Right ventricle myocardium inferior (tissue), 1 donor: Measurements from ENCODE around the gene TOPBP1. TPM values are rescaled to one million over a fixed set of nuclear protein-coding genes. Genes with fewer than 3 reads are reported as not detected.
"Not testable (repeated sequence)": the region's sequence is repeated elsewhere in the genome, so short reads cannot be mapped to it uniquely, and the experiment has no call there.

Experiments
- ATAC-seq: fragments of 200-7000 bp; cut with Tn5 transposase; one replicate; pipeline ENCODE4 v1.9.1; 2020; ENCODE audit warnings: mild to moderate bottlenecking, moderate library complexity
- DNase-seq: peaks from one replicate; pipeline ENCODE4 v3.0.0; 2021; ENCODE audit errors: missing footprints
- intact Hi-C: fragments of 100-400 bp; cut with DNase I; formaldehyde crosslinking; loops from one replicate; pipeline ENCODE4 v1.11.0; 2022
- total RNA-seq: library from RNA; stranded (reverse); fragmentation: NEBNext Ultra II Directional; extraction: Animal tissue kit (Norgen Biotek cat#: 25700); gene quantifications from one replicate; pipeline ENCODE4 v1.2.1, GENCODE V29; 2021
- donor health status: DM: no; HTN: yes; CAD: no; lungs with severe emphysema.

Gene TOPBP1
- total RNA-seq, 1 donor from 2014 or later: 10.5 TPM

DNA sequence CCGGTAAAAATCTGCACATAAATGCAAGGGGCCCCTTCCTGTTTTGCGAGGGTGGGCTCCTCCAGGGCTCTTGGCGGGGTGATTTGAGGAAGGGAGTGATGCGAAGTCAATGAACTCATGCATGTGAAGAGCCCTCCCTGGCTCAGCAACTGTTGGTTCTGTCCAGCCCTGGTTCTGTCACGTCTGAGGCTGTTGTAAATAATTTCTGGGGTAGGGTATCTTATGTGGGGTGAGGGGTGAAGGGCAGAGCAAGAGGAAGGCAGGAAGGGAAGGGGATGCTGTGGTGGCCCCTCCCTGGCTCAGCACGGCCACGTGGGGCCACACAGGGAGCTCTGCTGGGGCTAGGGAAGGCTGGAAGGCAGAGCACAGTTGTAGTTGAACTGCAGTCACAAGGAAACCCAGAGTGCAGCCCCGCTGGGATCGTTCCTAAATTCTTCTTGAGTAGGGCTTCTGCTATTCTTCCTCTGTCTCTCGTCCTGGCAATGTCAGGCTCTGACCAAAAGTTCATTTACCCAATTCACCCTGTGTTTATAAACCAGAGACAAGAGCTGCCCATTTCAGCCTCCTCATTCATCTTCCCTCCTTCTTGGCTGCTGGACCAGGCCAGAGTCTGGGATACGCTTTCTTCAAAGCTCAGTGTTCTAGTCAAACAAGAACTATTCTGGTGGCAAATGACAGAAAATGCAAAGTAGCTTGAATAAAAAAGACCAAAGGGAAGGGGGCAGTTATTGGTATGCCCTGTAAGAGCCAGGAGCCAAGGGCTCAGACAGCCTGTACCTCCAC lies 14.8 kb upstream of the TOPBP1 start:
- intact Hi-C loops: no loop called here
- no peak for ATAC-seq

DNA sequence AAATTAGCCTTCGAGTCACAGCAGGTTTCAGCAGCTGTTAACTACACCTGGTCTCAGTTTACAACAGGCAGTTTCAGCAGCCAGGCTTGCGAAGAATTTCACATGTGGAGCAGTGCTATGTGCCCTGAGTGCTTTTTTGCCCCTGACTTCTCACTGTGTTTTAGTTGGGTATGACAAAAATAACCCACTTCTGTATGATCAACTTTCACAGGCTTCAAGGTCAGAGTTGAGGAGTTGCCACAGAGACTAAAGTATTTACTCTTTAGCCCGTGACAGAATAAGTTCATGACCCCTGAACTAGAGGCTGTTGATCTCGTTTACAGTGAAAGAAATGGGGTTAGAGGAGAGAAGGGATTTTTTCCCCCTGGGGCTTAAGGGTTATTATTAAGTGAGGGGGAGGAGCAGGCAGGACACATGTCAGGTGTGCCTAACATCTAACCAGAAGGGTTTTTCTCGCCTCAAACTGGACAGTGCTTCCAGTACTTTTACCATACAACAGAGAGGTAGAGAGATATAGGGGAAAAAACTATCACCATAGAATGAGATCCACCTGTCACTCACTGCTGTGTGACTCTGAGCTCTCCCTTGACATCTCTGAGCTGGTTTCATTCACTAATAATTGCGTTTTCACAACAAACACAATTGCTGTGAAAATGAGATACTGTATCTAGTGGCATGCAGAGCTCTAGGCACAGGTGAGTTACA lies 14.0 kb upstream of the TOPBP1 start:
- ATAC-seq (no peak), DNase-seq (no peak)
- intact Hi-C loops: no loop called here

More for the DNA sequence above, 14.8 kb upstream of the TOPBP1 start:
- DNase-seq: no peak

DNA sequence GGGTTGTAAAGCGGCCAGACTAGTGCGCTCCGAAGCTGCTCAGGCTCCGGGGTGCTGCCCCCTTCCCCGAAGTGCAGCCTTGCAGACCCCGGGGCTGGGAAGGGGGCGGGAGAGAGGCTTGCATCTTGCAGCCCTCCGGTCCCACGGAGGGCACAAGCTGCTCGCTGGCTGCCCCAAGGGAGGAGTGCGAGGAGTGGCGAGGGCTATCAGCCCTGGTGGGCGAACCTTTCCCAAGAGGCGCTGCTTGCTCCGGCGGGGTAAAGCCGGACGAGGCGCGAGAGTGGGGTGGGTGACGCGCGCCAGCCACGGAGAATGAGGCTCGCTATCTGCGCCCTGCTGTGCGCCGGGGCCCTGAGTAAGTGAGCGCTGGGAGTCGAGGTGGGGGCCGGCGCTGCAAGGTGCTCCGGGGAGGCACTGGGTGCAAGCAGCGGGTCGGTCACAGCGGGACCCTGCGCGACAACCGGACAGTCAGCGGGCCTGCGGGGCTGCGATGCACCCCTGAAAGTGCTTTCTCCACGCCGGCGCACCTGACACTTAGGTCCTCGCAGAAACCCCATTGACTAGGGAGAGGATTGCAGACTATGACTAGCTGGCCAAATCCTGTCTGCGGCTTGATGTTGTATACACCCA lies 12.7 kb upstream of the TOPBP1 start:
- no peak for ATAC-seq
- intact Hi-C loops: no loop called here
- DNase-seq: no peak

DNA sequence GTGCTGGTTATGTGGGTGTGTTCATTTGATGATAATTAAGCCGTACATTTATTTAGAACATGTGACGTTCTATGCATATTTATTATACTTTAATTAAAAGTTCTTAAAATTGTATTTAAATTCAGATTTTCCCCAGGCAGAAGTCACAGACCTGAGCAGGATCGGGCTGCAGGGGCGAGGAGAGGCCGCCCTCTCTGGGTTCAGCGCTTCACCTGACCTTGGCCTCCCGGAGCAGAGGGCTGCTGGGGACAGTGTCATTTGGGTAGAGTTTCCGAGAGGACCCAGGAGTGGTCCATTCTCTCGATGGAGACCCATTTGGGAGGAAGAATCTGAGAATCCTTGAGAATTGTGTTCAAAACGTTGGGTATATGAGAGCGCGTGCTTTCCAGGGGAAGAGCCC lies 12.0 kb upstream of the TOPBP1 start:
- ATAC-seq (no peak), DNase-seq (no peak)
- intact Hi-C loops: no loop called here

DNA sequence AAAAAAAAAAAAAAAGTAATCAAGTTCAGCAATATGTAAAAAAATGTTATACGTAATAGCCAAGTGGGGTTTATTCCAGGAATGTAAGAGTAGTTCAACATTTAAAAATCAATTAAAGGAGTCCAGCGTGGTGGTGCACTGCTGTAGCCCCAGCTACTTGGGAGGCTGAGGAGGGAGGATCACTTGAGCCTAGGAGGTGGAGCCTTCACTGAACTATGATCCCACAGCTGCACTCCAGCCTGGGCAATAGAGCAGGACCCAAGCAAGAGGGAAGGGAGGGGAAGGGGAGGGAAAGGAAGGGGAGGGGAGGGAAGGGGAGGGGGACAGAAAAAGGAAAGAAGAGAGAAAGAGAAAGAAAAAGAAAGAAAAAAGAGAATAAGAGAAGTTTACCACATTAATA lies 10.7 kb upstream of the TOPBP1 start:
- ATAC-seq: no peak
- intact Hi-C loops: no loop called here
- DNase-seq: no peak

DNA sequence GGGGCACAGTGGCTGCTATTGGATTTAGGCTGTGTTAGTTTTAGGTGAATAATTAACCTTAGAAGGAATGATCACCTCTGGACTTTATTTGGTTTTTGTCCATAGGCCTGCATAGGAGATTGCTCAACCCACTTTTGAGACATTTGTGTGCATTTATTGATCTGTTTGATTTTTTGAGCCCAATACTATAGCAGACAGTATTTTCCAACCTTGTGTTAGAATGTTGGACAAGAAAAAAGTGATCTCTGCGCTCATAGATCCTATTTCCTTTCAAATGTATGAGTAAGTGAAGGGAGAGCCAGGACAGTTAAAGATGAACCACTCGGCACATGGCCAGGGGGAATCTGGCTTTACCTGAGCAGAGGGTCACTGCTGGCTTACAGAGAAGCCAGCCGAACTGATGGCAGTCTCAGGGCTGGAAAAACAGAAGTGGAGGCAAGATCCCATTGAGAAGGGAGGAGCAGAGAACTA lies 8.8 kb upstream of the TOPBP1 start:
- ATAC-seq: no peak
- intact Hi-C loops: no loop called here
- DNase-seq: no peak

DNA sequence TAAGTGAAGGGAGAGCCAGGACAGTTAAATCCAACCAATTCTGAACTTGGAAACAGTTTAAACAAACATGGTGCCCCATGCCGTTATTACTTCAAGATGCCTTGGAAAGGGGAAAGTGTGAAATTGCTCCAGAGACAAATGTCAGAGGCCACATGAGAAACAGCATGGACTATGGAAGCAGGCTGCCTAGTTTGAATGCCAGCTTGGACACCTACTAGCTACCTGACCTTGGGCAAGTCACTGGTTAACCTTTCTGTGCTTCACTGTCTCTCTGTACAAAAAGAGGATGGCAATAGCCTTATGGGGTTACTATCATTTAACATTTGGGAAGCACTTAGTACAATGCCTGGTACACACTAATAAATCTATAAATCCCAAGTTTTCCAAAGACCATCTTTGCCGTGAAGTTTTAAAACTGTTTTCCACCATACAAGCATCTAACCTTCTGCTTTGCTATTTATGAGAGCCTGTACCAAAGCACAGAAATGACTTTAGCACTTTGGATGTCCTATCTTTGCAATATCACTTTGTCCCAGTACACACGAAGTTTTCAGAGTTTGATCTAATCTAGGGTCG lies 8.3 kb upstream of the TOPBP1 start:
- intact Hi-C loops: no loop called here
- ATAC-seq: no peak

DNA sequence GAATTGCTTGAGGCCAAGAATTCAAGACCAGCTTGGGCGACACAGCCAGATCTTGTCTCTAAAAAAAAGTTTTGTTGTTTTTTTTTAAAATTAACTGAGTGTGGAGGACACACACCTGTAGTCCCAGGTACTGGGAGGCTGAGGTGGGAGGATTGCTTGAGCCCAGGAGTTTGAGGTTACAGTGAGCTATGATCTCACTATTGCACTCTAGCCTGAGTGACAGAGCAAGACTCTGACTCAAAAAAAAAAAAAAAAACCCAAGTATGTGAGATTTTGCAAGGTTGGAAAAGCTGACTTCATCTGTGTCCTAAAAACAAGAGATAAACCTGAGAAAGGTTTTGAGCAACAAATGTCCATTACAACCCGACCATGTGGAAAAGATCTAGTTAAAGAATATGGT lies 5.4 kb upstream of the TOPBP1 start:
- intact Hi-C loops: no loop called here
- no peak for DNase-seq
- ATAC-seq: no peak

More for the DNA sequence above, 8.3 kb upstream of the TOPBP1 start:
- DNase-seq: no peak

DNA sequence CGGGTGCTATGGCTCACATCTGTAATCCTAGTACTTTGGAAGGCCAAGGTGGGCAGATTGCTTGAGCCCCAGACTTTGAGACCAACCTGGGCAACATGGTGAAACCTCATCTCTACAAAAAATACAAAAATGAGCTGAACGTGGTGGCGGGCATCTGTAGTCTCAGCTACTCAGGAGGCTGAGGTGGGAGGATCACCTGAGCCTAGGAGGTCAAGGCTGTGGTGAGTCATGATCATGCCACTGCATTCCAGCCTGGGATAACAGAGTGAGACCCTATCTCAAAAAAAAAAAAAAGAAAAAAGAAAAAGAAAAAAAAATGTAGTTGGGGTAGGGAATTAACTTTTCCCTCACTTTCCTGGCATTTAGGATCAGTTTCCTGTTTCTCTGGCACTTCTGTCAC lies 3.4 kb upstream of the TOPBP1 start:
- intact Hi-C loops, ATAC-seq, DNase-seq: not testable (repeated sequence)

DNA sequence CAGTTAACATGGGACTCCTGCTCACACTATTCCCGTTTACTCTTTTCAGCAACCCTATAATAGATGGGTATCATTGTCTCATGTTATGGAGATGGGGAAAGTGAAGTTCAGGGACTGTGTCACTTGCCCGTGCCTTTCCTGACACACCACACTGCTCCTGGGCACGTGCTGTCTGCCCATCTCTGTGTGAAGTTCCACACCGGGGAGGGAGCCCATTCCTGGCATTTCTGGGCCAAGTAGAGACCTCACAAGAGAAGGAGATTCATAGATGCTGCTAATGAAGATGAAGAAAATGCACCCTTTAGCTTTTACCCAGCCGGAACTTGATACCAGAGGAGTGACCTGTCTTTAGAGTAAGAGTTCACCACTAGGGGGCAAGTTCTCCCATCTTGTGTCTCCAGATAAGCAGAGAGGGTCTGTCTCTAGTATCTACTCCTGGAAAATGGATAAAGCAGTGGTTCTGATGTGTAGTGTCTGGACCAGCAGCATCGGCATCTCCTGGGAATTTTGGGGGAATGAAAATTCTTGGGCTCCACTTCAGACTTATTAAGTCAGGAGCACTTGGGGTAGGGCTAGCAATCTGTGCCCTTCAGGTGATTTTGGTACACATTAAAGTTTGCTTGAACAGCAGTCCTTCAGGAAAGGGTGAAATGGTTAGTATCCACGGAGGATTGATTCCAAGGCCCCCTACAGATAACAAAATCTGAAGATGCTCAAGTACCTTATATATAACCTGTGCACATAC lies 2.0 kb upstream of the TOPBP1 start:
- peak; percentile 51 for ATAC-seq
- intact Hi-C loops: loop anchor here (5.0 kb wide), 2 partner anchors 144 to 264 kb away; partner anchors contain the start of gene SRPRB
- DNase-seq: no peak

DNA sequence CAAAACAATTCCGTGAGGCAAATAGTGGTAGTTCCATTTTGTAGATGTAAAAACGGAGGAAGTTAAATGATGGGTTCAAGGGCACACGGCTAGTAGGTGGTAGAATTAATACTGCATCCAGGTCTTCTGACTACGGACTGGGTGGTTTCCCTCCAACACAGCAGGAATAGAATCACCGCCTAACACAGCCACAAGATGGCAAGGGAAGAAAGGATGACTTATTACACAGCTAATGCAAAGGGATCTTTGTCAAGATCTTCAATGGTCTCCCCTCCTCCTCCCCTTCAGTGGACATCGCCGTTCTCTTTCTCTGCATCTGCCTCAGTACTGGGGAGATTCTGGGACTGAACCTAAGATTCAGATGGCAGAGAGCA lies 524 bp upstream of the TOPBP1 start:
- ATAC-seq: peak; percentile 42
- intact Hi-C loops: loop anchor here (5.0 kb wide), 2 partner anchors 145 to 265 kb away; partner anchors contain the start of gene SRPRB
- no peak for DNase-seq

DNA sequence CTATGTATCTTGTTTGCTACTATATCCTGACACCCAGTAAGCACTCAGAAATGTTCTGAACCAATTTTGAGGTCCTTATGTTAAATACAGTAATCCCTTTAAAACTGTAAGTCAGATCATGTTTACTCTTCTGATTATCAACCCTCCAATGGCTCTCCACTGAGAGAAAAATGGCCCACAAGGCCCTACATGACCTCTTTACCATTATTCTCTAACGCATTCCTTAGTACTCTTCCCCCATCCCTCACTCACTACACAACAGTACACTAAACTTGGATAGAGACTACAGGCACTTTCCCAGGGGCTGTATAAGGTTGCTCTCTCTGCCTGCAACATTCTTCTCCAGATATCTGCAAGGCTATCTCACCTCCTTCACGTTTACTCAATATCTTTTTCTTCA lies 1.9 kb downstream of the TOPBP1 start:
- ATAC-seq: no peak
- no peak for DNase-seq
- intact Hi-C loops: loop anchor here (5.0 kb wide), 2 partner anchors 147 to 267 kb away; partner anchors contain the start of gene SRPRB

DNA sequence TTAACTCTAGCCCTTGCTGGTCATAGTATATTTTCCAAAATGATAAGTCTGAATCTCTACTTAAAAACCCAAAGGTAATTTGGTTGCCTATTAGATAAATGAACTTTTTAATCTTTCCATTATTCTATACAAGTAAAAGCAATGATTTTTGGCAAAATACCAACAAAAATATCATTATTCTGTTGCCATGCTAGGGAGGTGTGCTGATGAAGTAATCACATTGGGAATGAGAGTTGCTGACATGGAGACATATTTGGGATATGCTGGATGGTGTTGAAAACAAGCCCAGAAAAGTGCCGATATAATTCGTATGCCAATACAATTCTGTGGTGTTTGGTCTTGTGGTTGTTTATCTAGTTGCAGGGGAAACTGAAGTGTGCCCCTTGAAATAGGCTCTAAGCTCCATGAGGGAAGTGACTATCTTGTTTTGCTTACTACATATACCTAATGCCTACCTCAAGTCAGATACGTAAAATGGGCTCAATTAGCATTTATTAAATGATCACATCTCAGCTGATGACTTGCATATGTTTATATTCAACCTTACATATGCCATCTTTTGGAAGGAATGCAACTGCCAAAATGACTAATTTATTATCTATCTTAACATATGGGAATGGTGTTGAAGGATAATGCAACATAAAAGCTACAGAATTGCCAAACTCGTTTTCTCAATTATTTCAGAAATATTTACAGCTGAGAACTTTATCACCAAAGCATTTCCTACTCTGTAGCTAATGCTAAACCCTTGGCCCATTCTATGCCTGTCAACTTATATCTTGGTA lies 5.8 kb downstream of the TOPBP1 start:
- no peak for DNase-seq
- intact Hi-C loops: no loop called here
- no peak for ATAC-seq

DNA sequence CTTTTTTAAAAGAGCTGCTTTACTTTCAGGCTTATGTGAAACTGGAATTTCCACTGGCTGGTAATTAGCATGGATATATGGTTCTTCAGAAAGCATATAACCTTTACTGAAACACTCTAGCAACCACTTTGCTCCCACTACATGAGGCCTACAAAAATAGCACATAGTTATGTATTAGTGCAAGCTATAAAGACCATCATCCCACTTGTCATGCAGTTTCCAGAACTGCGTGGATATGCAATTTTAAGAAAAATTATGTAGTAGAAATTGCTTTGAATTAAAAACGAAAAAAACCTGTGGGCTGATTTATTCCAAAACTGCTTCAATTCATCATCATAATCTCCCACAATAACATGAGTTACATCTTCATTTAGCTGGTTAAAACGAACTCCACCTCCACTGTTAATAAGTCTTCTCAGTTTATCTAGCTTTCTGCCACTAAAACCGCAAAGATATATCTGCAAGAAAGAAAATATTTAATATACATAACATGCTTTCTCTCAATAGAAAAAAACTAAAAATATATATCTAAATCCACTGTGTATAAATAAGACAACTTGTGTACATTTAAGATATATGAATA lies 12.2 kb downstream of the TOPBP1 start:
- intact Hi-C loops: no loop called here

DNA sequence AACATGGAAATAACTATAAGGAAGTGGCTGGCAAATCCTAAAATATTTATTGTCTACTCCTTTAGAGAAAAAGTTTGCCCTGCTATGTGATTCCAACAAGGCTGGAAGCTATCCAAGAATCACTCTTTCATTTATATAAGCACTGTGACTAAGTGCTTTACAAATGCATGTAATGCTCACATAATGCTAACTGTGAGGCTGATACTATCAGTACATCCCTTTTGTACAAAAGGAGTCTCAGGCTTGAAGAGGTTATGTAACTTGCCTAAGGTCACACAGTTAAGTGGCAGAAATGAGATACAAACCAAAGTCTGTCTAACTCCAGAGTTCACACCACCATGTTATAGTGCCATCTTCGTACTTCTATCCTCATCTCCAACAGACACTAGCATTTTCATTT lies 17.0 kb downstream of the TOPBP1 start:
- ATAC-seq: no peak
- DNase-seq: no peak
- intact Hi-C loops: no loop called here

More for the DNA sequence above, 12.2 kb downstream of the TOPBP1 start:
- DNase-seq (no peak), ATAC-seq (no peak)

DNA sequence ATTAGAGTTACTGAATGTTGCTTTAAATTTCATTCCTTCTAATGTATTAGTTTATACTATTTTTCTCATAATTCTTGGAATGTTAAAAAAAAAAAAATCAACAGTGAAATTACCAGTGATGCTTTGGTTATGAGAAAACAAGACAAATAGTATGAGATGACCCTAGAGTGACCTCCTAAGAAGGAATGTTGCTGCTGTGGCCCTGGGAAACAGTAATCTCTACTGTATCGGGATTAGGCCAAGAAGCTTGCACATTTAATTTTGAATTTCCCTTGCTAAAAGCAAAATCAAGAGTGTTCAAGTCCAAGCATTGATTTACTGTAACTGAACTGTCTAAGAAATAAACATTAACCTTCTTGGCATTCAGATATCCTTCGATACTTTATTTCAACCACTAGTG lies 18.1 kb downstream of the TOPBP1 start:
- no peak for DNase-seq
- intact Hi-C loops: no loop called here
- no peak for ATAC-seq

DNA sequence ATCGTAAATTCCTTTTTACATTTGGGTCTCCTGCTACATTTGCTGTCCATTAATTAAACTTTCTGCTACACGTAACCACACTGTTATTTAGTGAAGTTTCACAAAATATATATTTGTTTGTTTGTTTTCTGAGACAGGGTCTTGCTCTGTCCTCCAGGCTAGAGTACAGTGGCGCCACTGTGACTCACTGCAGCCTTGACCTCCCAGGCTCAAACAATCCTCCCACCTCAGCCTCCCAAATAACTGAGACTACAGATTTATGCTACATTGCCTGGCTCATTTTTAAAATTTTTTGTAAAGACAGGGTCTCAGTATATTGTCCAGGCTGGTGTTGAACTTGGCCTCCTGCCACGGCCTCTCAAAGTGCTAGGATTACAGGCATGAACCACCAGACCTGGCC lies 20.5 kb downstream of the TOPBP1 start:
- DNase-seq: no peak
- intact Hi-C loops: no loop called here
- ATAC-seq: no peak

DNA sequence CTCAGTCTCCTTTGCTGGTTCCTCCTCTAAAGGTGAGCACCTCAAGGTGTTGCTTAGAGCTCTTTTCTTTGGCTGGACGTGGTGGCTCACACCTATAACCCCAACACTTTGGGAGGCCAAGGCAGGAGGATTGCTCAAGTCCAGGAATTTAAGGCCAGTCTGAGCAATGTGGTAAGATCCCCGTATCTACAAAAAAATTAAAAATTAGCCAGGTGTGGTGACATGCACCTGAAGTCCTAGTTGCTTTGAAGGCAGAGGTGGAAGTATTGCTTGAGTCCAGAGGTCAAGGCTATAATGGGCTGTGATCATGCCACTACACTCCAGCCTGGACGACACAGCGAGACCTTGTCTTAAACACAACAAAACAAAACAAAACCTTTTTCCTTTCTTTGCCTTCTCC lies 28.3 kb downstream of the TOPBP1 start:
- DNase-seq: no peak
- intact Hi-C loops: no loop called here
- no peak for ATAC-seq
